Erythroblast (primary cell): ENCODE results near the gene GFRA1.

Experiments
- GATA1 ChIP-seq: IDR thresholded peaks from 2 replicates; pipeline ENCODE4 v1.6.1; 2011; ENCODE audit warnings: low read depth, mild to moderate bottlenecking, control low read depth, low read length, moderate library complexity
- POLR2A ChIP-seq: IDR thresholded peaks from 2 replicates; pipeline ENCODE4 v1.6.1; 2011; ENCODE audit warnings: mild to moderate bottlenecking, low read length

- TF ChIP-seq POLR2A (no peak), GATA1 (no peak)
These were observed 242.4 kb downstream of the GFRA1 start for GRCh38 chr10:116030576-116030975.
